Heart left ventricle (tissue), 13 donors: ENCODE results near the gene IFRD1.

Experiments
- POLR2A ChIP-seq, 2 donors: fragments of 450-650 bp; IDR thresholded peaks; one replicate each; pipeline ENCODE4 v1.6.1; 2017; ENCODE audit warnings: antibody characterized with exemption in 2 of 2, mild to moderate bottlenecking in 2 of 2, moderate library complexity in 2 of 2
- TF ChIP-seq, protein P1 (sequence below), 12 donors: fragments of 200-600 bp; sonication (generic) in 4 of 12; IDR thresholded peaks; one replicate each; pipeline versions ENCODE4 v1.5.0 to v1.8.0; 2018 to 2022; ENCODE audit warnings: antibody characterized with exemption in 12 of 12, mild to moderate bottlenecking in 5 of 12
- donor health status: ischemic (EF 13 %, LVEDD 7.1; RV severe dilation, severe dysfunction).
- donor health status: DM: no; HTN: yes; CAD: no.
- donor health status: DM: no; HTN: no; CAD: no.
- donor health status: ischemic (EF 25% LVEDD 6.9; RV normal size, moderate dysfunction).
- donor health status: ischemic (EF 25% LVEDD 5.7; RV mildly dilated, moderate dysfunction).
- donor health status: ischemic (EF 35%, LVEDD 5.7; RV mildly dilated, moderate dysfunction).
- donor health status: nonischemic (EF 11% LVEDD 7.7; RV severe dilation, severe dysfunction).
- donor health status: DM: yes; HTN: yes; CAD: no.
- donor health status: PGD.
- donor health status: ischemic (EF 29% LVEDD 5.4; RV normal size, mild dysfunction).
- donor health status: nonischemic (EF 23%, LVEDD 6.1; RV moderate dilation, normal function).

DNA sequence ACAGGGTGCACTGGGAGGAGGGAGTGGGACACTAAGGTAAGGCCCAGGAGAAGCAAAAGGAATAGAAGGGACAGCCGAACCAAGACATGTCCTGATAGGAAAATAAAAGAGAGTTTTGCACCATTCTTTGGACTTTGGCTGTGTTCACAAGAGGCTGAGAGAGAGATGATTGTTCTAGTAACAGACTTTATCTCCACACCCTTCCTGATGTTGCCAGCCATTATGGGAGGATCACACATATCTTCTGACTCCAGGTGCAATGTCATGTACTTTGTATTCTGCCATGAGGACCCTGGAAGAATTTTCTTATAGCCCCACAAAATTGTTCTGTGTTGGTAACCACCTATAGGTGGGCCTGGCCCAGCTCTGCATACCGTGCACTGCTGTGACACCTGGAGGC lies 41.9 kb downstream of the IFRD1 start:
- TF ChIP-seq, protein P1, sequence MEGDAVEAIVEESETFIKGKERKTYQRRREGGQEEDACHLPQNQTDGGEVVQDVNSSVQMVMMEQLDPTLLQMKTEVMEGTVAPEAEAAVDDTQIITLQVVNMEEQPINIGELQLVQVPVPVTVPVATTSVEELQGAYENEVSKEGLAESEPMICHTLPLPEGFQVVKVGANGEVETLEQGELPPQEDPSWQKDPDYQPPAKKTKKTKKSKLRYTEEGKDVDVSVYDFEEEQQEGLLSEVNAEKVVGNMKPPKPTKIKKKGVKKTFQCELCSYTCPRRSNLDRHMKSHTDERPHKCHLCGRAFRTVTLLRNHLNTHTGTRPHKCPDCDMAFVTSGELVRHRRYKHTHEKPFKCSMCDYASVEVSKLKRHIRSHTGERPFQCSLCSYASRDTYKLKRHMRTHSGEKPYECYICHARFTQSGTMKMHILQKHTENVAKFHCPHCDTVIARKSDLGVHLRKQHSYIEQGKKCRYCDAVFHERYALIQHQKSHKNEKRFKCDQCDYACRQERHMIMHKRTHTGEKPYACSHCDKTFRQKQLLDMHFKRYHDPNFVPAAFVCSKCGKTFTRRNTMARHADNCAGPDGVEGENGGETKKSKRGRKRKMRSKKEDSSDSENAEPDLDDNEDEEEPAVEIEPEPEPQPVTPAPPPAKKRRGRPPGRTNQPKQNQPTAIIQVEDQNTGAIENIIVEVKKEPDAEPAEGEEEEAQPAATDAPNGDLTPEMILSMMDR (IDR thresholded peaks at IDR 0.05), result no peak
- no peak for TF ChIP-seq POLR2A (IDR thresholded peaks at IDR 0.05)
